ENCODE results near the gene SH2D1A. TPM values are rescaled to one million over a fixed set of nuclear protein-coding genes. Genes with fewer than 3 reads are reported as not detected.
A peak's percentile ranks its signal among the peaks of the same experiment; 100 is the strongest.
"Not testable (repeated sequence)": the region's sequence is repeated elsewhere in the genome, so short reads cannot be mapped to it uniquely, and the experiment has no call there.

Gene SH2D1A
- total and polyA plus RNA-seq, 8 donors, result 0.35 to 4.1 (median 1.7) TPM; not detected in 4

- no peak overlapping the region for H3K4me3 ChIP-seq
- H3K27me3 ChIP-seq, result no peaks in the 10 kb centered on the region
- peaks cover 0 to 10% (median 0%) of the 10 kb centered on the region in 4 donors for H3K4me1 ChIP-seq
- intact Hi-C loops (cut with DNase I; ENCODE audit: low total_unique reads), result no loop called here
- H3K36me3 ChIP-seq, result no peaks in the 10 kb centered on the region
- H3K27ac ChIP-seq, result no peak overlapping the region
- WGBS, 5 donors, result 44 to 77% (median 61%) methylated on average over 1 of the region's 1 CpG
- TF ChIP-seq CTCF (IDR thresholded peaks at IDR 0.05) (no peak), EP300 (IDR thresholded peaks at IDR 0.05) (no peak), POLR2AphosphoS5 (IDR thresholded peaks at IDR 0.05) (no peak), POLR2A (IDR thresholded peaks at IDR 0.05) (no peak)
- H3K9me3 ChIP-seq, result no peaks in the 10 kb centered on the region
- no peak for DNase-seq
These were observed 59.5 kb downstream of the SH2D1A start for GRCh38 chrX:124405868-124406267.

- Histone ChIP-seq H3K27ac (no peak overlapping the region), H3K36me3 (no peaks in the 10 kb centered on the region), H3K27me3 (no peaks in the 10 kb centered on the region), H3K9me3 (no peaks in the 10 kb centered on the region), H3K4me1 (peaks cover 0 to 10% (median 0%) of the 10 kb centered on the region in 4 donors), H3K4me3 (no peak overlapping the region)
- no peak for TF ChIP-seq POLR2A (IDR thresholded peaks at IDR 0.05)
- peak in 2 of 7 experiments; percentile 32 to 46 for TF ChIP-seq CTCF (IDR thresholded peaks at IDR 0.05)
- no peak for TF ChIP-seq EP300 (IDR thresholded peaks at IDR 0.05)
- intact Hi-C loops (cut with DNase I; ENCODE audit: low total_unique reads), result no loop called here
- peak; percentile 51 to 85 for DNase-seq
- 12 to 19% (median 15%) methylated on average over 12 of the region's 12 CpGs for WGBS, 5 donors
These were observed 60.1 kb downstream of the SH2D1A start for GRCh38 chrX:124406294-124407014.

- TF ChIP-seq CTCF (IDR thresholded peaks at IDR 0.05), result no peak
- no peak for TF ChIP-seq POLR2AphosphoS5 (IDR thresholded peaks at IDR 0.05)
- TF ChIP-seq EP300 (IDR thresholded peaks at IDR 0.05), result no peak
- no peak for TF ChIP-seq POLR2A (IDR thresholded peaks at IDR 0.05)
- Histone ChIP-seq H3K36me3 (no peaks in the 10 kb centered on the region), H3K27me3 (no peaks in the 10 kb centered on the region), H3K4me1 (peaks cover 0 to 10% (median 0%) of the 10 kb centered on the region in 4 donors), H3K9me3 (no peaks in the 10 kb centered on the region), H3K4me3 (no peak overlapping the region), H3K27ac (no peak overlapping the region)
- intact Hi-C loops (cut with DNase I; ENCODE audit: low total_unique reads), result no loop called here
- no peak for DNase-seq
- WGBS, 5 donors, result 38 to 58% (median 55%) methylated on average over 1 of the region's 1 CpG
These were observed 60.9 kb downstream of the SH2D1A start for GRCh38 chrX:124407226-124407625.

GRCh38 chrX:124408380-124408779 lies 62.0 kb downstream of the SH2D1A start:
- not testable (repeated sequence) for H3K27ac ChIP-seq

GRCh38 chrX:124413244-124413643 lies 66.9 kb downstream of the SH2D1A start:
- TF ChIP-seq POLR2A (IDR thresholded peaks at IDR 0.05) (no peak), POLR2AphosphoS5 (IDR thresholded peaks at IDR 0.05) (no peak), EP300 (IDR thresholded peaks at IDR 0.05) (no peak), CTCF (IDR thresholded peaks at IDR 0.05) (no peak)
- intact Hi-C loops (cut with DNase I; ENCODE audit: low total_unique reads), result no loop called here
- Histone ChIP-seq H3K27me3 (no peaks in the 10 kb centered on the region), H3K27ac (no peak overlapping the region), H3K9me3 (no peaks in the 10 kb centered on the region), H3K36me3 (no peaks in the 10 kb centered on the region), H3K4me3 (no peak overlapping the region), H3K4me1 (no peaks in the 10 kb centered on the region)
- DNase-seq, result no peak
- 76 to 88% (median 85%) methylated on average over 6 of the region's 6 CpGs for WGBS, 5 donors

More at GRCh38 chrX:124408380-124408779, 62.0 kb downstream of the SH2D1A start:
- H3K27me3 ChIP-seq; H3K4me1 ChIP-seq; H3K9me3 ChIP-seq; intact Hi-C loops (cut with DNase I; ENCODE audit: low total_unique reads); H3K36me3 ChIP-seq; DNase-seq; H3K4me3 ChIP-seq: not testable (repeated sequence)
- WGBS, 5 donors, result 71 to 82% (median 73%) methylated on average over 4 to 6 of the region's 6 CpGs
